Loucy (cell line): ENCODE data around the gene NDRG3.

ENCODE experiments used
- CTCF ChIP-seq: fragments of 200-600 bp; sonication (generic); conservative IDR thresholded peaks from 2 replicates; pipeline ENCODE4 v1.5.1; 2014; ENCODE audit warnings: mild to moderate bottlenecking, antibody characterized with exemption, low read length
- EZH2phosphoT487 ChIP-seq: fragments of 200-600 bp; IDR thresholded peaks from 2 replicates; pipeline ENCODE4 v1.6.1; 2018; ENCODE audit warnings: antibody characterized with exemption, mild to moderate bottlenecking, moderate library complexity, borderline replicate concordance

- TF ChIP-seq CTCF (no peak), EZH2phosphoT487 (no peak)
These were observed 31.3 kb upstream of the NDRG3 start for GRCh38 chr20:36777167-36777566.
